PFSK-1 (cell line): ENCODE results near the gene TRAPPC6A.

Experiments used
- FOXP2 ChIP-seq: optimal IDR thresholded peaks from 2 replicates; pipeline ENCODE3; 2011; ENCODE audit warnings: borderline replicate concordance, control low read depth, inconsistent platforms; ENCODE audit not compliant: insufficient read depth; ENCODE audit errors: extremely low read length, extremely low read depth
- POLR2AphosphoS5 ChIP-seq: IDR thresholded peaks from 2 replicates; pipeline ENCODE4 v1.6.1; 2012; ENCODE audit warnings: low read depth, mild to moderate bottlenecking, control low read depth, low read length, moderate library complexity
- SIN3A ChIP-seq: IDR thresholded peaks from 2 replicates; pipeline ENCODE4 v1.6.1; 2012; ENCODE audit warnings: mild to moderate bottlenecking, low read length, moderate library complexity, borderline replicate concordance; ENCODE audit not compliant: insufficient read depth
- TAF1 ChIP-seq: IDR thresholded peaks from 2 replicates; pipeline ENCODE4 v1.6.1; 2012; ENCODE audit warnings: low read length, control low read depth, borderline replicate concordance; ENCODE audit not compliant: insufficient read depth
- TF ChIP-seq, protein P1 (sequence below), 2 experiments: IDR thresholded peaks; 2 replicates each; pipeline versions ENCODE4 v1.6.1 to v1.8.0; 2011 to 2012; ENCODE audit warnings: low read depth in 2 of 2, low read length in 2 of 2, control low read depth in 1 of 2, inconsistent platforms in 1 of 2, mild to moderate bottlenecking in 1 of 2, moderate library complexity in 1 of 2; ENCODE audit not compliant: insufficient read depth in 1 of 2

DNA sequence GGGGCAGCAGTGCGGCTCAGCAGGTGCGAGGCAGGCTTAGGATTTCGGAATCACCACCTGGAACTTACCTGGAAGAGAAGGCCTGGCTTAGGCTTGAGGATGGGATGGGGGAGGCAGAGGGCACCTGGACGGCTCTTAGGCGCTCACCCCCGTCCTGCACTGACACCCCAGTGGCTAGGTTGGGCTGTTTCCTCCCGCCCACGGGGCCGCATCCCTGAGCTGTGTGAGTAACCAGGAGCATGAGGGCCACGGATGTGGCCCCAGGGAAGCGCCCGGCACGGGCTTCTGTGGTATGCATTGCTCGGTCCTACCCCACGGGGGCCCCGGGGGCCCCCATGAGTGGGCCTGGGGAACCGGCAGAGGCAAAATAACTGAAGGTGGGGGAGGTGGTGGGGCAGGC lies 14.9 kb downstream of the TRAPPC6A start:
- TF ChIP-seq TAF1, result no peak
- no peak for TF ChIP-seq POLR2AphosphoS5
- TF ChIP-seq, protein P1, sequence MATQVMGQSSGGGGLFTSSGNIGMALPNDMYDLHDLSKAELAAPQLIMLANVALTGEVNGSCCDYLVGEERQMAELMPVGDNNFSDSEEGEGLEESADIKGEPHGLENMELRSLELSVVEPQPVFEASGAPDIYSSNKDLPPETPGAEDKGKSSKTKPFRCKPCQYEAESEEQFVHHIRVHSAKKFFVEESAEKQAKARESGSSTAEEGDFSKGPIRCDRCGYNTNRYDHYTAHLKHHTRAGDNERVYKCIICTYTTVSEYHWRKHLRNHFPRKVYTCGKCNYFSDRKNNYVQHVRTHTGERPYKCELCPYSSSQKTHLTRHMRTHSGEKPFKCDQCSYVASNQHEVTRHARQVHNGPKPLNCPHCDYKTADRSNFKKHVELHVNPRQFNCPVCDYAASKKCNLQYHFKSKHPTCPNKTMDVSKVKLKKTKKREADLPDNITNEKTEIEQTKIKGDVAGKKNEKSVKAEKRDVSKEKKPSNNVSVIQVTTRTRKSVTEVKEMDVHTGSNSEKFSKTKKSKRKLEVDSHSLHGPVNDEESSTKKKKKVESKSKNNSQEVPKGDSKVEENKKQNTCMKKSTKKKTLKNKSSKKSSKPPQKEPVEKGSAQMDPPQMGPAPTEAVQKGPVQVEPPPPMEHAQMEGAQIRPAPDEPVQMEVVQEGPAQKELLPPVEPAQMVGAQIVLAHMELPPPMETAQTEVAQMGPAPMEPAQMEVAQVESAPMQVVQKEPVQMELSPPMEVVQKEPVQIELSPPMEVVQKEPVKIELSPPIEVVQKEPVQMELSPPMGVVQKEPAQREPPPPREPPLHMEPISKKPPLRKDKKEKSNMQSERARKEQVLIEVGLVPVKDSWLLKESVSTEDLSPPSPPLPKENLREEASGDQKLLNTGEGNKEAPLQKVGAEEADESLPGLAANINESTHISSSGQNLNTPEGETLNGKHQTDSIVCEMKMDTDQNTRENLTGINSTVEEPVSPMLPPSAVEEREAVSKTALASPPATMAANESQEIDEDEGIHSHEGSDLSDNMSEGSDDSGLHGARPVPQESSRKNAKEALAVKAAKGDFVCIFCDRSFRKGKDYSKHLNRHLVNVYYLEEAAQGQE (IDR thresholded peaks at IDR 0.05; ENCODE audit: insufficient read depth in 1 of 2, low read depth in 2 of 2, low read length in 2 of 2), result no peak
- TF ChIP-seq SIN3A, result no peak
- TF ChIP-seq FOXP2, result no peak
